ENCODE data around the gene PRDX6. TPM values are rescaled to one million over a fixed set of nuclear protein-coding genes. Genes with fewer than 3 reads are reported as not detected.

Gene PRDX6, protein sequence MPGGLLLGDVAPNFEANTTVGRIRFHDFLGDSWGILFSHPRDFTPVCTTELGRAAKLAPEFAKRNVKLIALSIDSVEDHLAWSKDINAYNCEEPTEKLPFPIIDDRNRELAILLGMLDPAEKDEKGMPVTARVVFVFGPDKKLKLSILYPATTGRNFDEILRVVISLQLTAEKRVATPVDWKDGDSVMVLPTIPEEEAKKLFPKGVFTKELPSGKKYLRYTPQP
- 1,000 to 10,000 TPM in 1 of 4 donors, 100 to 1,000 TPM in 3; 416 to 1,193 (median 608) TPM for total RNA-seq

DNA sequence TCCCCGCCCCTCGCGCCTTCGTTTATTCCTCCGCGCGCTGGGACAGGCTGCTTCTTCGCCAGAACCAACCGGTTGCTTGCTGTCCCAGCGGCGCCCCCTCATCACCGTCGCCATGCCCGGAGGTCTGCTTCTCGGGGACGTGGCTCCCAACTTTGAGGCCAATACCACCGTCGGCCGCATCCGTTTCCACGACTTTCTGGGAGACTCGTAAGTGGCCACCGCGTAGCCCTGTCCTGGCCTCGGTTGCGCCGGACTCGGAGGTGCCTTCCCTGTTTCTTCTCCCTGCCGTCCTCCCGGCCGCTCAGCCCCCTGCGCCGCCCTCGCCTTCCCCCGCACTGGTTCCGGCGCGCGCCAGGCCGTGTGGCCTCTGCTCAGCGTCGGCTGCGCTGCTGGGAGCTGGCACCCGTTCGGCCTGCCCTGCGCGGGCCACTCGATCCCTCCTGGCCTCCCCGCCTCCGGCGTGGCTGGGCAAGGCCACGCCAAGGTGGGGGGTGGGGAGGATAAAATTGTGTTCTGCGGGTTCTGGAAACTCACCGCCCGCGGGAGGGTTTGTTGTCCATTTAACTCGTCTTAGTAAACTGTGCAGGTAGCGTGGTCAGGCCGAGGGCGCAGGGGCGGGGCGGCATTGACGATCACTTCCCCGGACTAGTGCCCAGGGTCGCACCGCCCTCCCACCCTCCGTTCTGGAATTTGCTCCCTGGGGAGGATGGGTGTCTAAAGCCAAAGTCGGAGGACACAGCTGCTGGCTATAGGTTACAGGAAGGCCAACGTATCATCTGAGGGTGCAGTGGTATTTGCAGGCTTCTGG is at the start of gene PRDX6:
Gene PRDX6 (plus strand): TSS at position 50 of the 808 bp plus-strand sequence. CDS start 63 bp downstream, at position 113.
- TF ChIP-seq CTCF (IDR thresholded peaks at IDR 0.05; ENCODE audit: low read depth) = no peak

- no peak for TF ChIP-seq CTCF (IDR thresholded peaks at IDR 0.05; ENCODE audit: low read depth)
These were observed 47.4 kb upstream of the PRDX6 start for GRCh38 chr1:173429471-173430402.

GRCh38 chr1:173430677-173431303 is 46.3 kb upstream of the PRDX6 start:
- no peak for TF ChIP-seq CTCF (IDR thresholded peaks at IDR 0.05; ENCODE audit: low read depth)

DNA sequence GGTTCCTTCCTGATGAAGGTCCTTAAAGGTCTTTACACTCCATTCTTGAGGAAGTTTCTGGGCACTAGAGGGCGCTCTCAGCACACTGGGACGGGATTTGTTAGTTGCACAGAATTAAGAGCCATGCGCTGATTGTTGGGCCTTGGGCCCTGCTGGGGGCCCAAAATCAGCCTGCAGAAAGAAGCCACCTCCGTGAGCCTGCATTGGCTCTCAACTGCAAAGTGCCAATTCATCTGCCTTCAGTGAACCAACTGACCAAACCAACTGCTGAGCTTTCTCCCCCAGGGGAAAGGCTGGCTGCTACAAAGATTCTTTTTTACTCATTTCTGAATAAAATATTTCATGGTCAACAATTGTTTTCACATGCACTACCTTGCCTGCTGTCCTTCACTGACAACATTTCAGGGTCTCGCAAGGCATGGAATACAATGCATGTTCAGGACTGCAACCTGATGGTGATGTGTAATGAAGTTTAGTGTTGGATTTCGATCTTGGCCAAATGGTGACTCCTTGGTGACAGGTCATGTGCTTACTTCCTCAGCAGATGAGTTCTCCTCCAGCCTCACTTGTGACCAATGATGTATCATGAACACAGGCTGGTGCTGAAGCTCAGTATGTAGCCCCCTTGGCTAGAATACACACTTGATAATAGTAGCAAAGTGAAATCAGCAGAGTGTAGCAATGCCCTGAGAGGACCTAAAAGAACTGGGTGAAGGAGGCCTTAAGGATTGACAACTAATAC is 45.7 kb upstream of the PRDX6 start:
- no peak for TF ChIP-seq CTCF (IDR thresholded peaks at IDR 0.05; ENCODE audit: low read depth)

DNA sequence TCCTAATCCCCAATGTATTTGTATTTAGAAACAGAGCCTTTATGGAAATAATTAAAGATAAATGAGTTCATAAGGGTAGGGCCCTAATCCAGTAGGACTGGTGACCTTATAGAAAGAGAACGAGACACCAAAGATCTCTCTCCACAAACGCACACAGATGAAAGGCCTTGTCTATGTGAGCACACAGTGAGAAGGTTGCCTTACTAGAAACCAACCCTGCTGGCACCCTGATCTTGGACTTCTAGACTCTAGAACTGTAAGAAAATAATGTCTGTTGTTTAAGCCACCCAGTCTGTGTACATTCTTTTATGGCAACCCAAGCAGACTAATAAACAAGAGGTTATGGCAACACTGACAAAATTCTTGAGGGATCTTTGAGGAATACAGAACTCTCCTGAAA is 44.8 kb upstream of the PRDX6 start:
- TF ChIP-seq CTCF (IDR thresholded peaks at IDR 0.05; ENCODE audit: low read depth) = no peak

GRCh38 chr1:173433751-173434326 is 43.3 kb upstream of the PRDX6 start:
- TF ChIP-seq CTCF (IDR thresholded peaks at IDR 0.05; ENCODE audit: low read depth) = no peak

All from subcutaneous adipose tissue (tissue), 4 donors.